Measurements from ENCODE around the gene STARD3. TPM values are rescaled to one million over a fixed set of nuclear protein-coding genes. Genes with fewer than 3 reads are reported as not detected.

The STARD3 gene
- total and polyA plus RNA-seq, 2 of the 13 experiments (the other 11 are each of a cell fraction or from before 2014, with no cell fraction given) = 34.6 to 100 TPM

- TF ChIP-seq, protein P1, sequence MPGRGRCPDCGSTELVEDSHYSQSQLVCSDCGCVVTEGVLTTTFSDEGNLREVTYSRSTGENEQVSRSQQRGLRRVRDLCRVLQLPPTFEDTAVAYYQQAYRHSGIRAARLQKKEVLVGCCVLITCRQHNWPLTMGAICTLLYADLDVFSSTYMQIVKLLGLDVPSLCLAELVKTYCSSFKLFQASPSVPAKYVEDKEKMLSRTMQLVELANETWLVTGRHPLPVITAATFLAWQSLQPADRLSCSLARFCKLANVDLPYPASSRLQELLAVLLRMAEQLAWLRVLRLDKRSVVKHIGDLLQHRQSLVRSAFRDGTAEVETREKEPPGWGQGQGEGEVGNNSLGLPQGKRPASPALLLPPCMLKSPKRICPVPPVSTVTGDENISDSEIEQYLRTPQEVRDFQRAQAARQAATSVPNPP (CRISPR knock-in tag; IDR thresholded peaks at IDR 0.05) = no peak
- TF ChIP-seq MBNL3 (CRISPR knock-in tag; conservative IDR thresholded peaks at IDR 0.05) (no peak), ZFP37 (CRISPR knock-in tag; IDR thresholded peaks at IDR 0.05; ENCODE audit: borderline replicate concordance) (no peak), TSC22D2 (CRISPR knock-in tag; IDR thresholded peaks at IDR 0.05; ENCODE audit: borderline replicate concordance) (peak; percentile 91), ETV6 (CRISPR knock-in tag; conservative IDR thresholded peaks at IDR 0.05) (peak; percentile 83; the same call in 1 of the 2 replicates), DMTF1 (CRISPR knock-in tag; IDR thresholded peaks at IDR 0.05) (no peak), ZNF770 (CRISPR knock-in tag; IDR thresholded peaks at IDR 0.05) (0 out of 2 replicates have a peak, but pooled peaks have one; percentile 40), MXI1 (IDR thresholded peaks at IDR 0.05; ENCODE audit: borderline replicate concordance, low read depth, low read length) (peak; percentile 9; the same call in 1 of the 3 replicates), RCOR2 (CRISPR knock-in tag; IDR thresholded peaks at IDR 0.05) (no peak; the same call in 1 of the 2 replicates), ZBTB10 (CRISPR knock-in tag; IDR thresholded peaks at IDR 0.05; ENCODE audit: borderline replicate concordance) (0 out of 2 replicates have a peak, but pooled peaks have one; percentile 37)
- TF ChIP-seq, protein P2, sequence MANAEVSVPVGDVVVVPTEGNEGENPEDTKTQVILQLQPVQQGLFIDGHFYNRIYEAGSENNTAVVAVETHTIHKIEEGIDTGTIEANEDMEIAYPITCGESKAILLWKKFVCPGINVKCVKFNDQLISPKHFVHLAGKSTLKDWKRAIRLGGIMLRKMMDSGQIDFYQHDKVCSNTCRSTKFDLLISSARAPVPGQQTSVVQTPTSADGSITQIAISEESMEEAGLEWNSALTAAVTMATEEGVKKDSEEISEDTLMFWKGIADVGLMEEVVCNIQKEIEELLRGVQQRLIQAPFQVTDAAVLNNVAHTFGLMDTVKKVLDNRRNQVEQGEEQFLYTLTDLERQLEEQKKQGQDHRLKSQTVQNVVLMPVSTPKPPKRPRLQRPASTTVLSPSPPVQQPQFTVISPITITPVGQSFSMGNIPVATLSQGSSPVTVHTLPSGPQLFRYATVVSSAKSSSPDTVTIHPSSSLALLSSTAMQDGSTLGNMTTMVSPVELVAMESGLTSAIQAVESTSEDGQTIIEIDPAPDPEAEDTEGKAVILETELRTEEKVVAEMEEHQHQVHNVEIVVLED (CRISPR knock-in tag; IDR thresholded peaks at IDR 0.05; ENCODE audit: borderline replicate concordance) = peak; percentile 51; the same call in 1 of the 2 replicates
- TF ChIP-seq, protein P3, sequence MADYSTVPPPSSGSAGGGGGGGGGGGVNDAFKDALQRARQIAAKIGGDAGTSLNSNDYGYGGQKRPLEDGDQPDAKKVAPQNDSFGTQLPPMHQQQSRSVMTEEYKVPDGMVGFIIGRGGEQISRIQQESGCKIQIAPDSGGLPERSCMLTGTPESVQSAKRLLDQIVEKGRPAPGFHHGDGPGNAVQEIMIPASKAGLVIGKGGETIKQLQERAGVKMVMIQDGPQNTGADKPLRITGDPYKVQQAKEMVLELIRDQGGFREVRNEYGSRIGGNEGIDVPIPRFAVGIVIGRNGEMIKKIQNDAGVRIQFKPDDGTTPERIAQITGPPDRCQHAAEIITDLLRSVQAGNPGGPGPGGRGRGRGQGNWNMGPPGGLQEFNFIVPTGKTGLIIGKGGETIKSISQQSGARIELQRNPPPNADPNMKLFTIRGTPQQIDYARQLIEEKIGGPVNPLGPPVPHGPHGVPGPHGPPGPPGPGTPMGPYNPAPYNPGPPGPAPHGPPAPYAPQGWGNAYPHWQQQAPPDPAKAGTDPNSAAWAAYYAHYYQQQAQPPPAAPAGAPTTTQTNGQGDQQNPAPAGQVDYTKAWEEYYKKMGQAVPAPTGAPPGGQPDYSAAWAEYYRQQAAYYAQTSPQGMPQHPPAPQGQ (CRISPR knock-in tag; IDR thresholded peaks at IDR 0.05; ENCODE audit: borderline replicate concordance) = 0 out of 2 replicates have a peak, but pooled peaks have one; percentile 39
- TF ChIP-seq, protein P4, sequence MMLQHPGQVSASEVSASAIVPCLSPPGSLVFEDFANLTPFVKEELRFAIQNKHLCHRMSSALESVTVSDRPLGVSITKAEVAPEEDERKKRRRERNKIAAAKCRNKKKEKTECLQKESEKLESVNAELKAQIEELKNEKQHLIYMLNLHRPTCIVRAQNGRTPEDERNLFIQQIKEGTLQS (CRISPR knock-in tag; IDR thresholded peaks at IDR 0.05) = 0 out of 2 replicates have a peak, but pooled peaks have one; percentile 19
Observed at GRCh38 chr17:39667945-39668924, 31.3 kb downstream of the STARD3 start, which contains the start of gene PNMT (continued).

Measured in HepG2 (cell line).